Measurements from ENCODE around the gene TEX28. TPM values are rescaled to one million over a fixed set of nuclear protein-coding genes. Genes with fewer than 3 reads are reported as not detected.

TEX28 gene
- total RNA-seq, 1 experiment from 2014 or later, result not detected

GRCh38 chrX:154300816-154301215 is 5.9 kb upstream of the TEX28 start:
- H3K4me1 ChIP-seq (ENCODE audit: insufficient read depth, low read length, poor library complexity, severe bottlenecking), result no peaks in the 10 kb centered on the region
- CTCF ChIA-PET, result no interaction called here
- BruUV-seq (replicated peaks), result no TSS peak
- DNase-seq (ENCODE audit: low spot score), result no peak
- no peak overlapping the region for H3K4me3 ChIP-seq (ENCODE audit: low read depth, low read length, poor library complexity, severe bottlenecking)
- intact Hi-C loops (cut with micrococcal nuclease; ENCODE audit: unreplicated experiment), result no loop called here
- TF ChIP-seq CTCF (conservative IDR thresholded peaks at IDR 0.05; ENCODE audit: low read depth, low read length), result no peak
- TF ChIP-seq EZH2 (IDR thresholded peaks at IDR 0.05; ENCODE audit: borderline replicate concordance, low read depth, low read length, poor library complexity, severe bottlenecking), result no peak
- POLR2A ChIA-PET (ENCODE audit: low non-redundant PET), result no interaction called here
- no peaks in the 10 kb centered on the region for H3K36me3 ChIP-seq (ENCODE audit: insufficient read depth, low read length, poor library complexity, severe bottlenecking)
- H3K27me3 ChIP-seq (replicated peaks; ENCODE audit: insufficient read depth, low read depth, low read length, poor library complexity), result no peaks in the 10 kb centered on the region
- no peaks in the 10 kb centered on the region for H3K9me3 ChIP-seq (ENCODE audit: low read depth, low read length, poor library complexity, severe bottlenecking)
- no peak overlapping the region for H3K27ac ChIP-seq (ENCODE audit: low read depth, low read length, poor library complexity, severe bottlenecking)

GRCh38 chrX:154298312-154298711 is 3.4 kb upstream of the TEX28 start:
- H3K4me1 ChIP-seq (ENCODE audit: insufficient read depth, low read length, poor library complexity, severe bottlenecking), result no peaks in the 10 kb centered on the region
- H3K27me3 ChIP-seq (replicated peaks; ENCODE audit: insufficient read depth, low read depth, low read length, poor library complexity), result no peaks in the 10 kb centered on the region
- intact Hi-C loops (cut with micrococcal nuclease; ENCODE audit: unreplicated experiment), result no loop called here
- CTCF ChIA-PET, result no interaction called here
- no peaks in the 10 kb centered on the region for H3K9me3 ChIP-seq (ENCODE audit: low read depth, low read length, poor library complexity, severe bottlenecking)
- TF ChIP-seq EZH2 (IDR thresholded peaks at IDR 0.05; ENCODE audit: borderline replicate concordance, low read depth, low read length, poor library complexity, severe bottlenecking), result no peak
- TF ChIP-seq CTCF (conservative IDR thresholded peaks at IDR 0.05; ENCODE audit: low read depth, low read length), result no peak
- no TSS peak for BruUV-seq (replicated peaks)
- DNase-seq (ENCODE audit: low spot score), result no peak
- POLR2A ChIA-PET (ENCODE audit: low non-redundant PET), result no interaction called here
- H3K27ac ChIP-seq (ENCODE audit: low read depth, low read length, poor library complexity, severe bottlenecking), result no peak overlapping the region
- H3K36me3 ChIP-seq (ENCODE audit: insufficient read depth, low read length, poor library complexity, severe bottlenecking), result no peaks in the 10 kb centered on the region
- no peak overlapping the region for H3K4me3 ChIP-seq (ENCODE audit: low read depth, low read length, poor library complexity, severe bottlenecking)

GRCh38 chrX:154296731-154297130 is 1.8 kb upstream of the TEX28 start:
- no peaks in the 10 kb centered on the region for H3K27me3 ChIP-seq (replicated peaks; ENCODE audit: insufficient read depth, low read depth, low read length, poor library complexity)
- H3K27ac ChIP-seq (ENCODE audit: low read depth, low read length, poor library complexity, severe bottlenecking), result no peak overlapping the region
- ChIA-PET POLR2A (ENCODE audit: low non-redundant PET) (no interaction called here), CTCF (no interaction called here)
- BruUV-seq (replicated peaks), result no TSS peak
- H3K9me3 ChIP-seq (ENCODE audit: low read depth, low read length, poor library complexity, severe bottlenecking), result no peaks in the 10 kb centered on the region
- no peak overlapping the region for H3K4me3 ChIP-seq (ENCODE audit: low read depth, low read length, poor library complexity, severe bottlenecking)
- TF ChIP-seq CTCF (conservative IDR thresholded peaks at IDR 0.05; ENCODE audit: low read depth, low read length) (no peak), EZH2 (IDR thresholded peaks at IDR 0.05; ENCODE audit: borderline replicate concordance, low read depth, low read length, poor library complexity, severe bottlenecking) (no peak)
- intact Hi-C loops (cut with micrococcal nuclease; ENCODE audit: unreplicated experiment), result no loop called here
- DNase-seq (ENCODE audit: low spot score), result no peak
- H3K36me3 ChIP-seq (ENCODE audit: insufficient read depth, low read length, poor library complexity, severe bottlenecking), result no peaks in the 10 kb centered on the region
- H3K4me1 ChIP-seq (ENCODE audit: insufficient read depth, low read length, poor library complexity, severe bottlenecking), result no peaks in the 10 kb centered on the region
